C4-2B (cell line): ENCODE results near the gene KLHL36.

Experiments used
- H3K27ac ChIP-seq: fragments of 450-650 bp; 2 replicates; pipeline ENCODE4 v1.5.1; 2017
- ZFX ChIP-seq: fragments of 450-650 bp; IDR thresholded peaks from 2 replicates; pipeline ENCODE4 v1.6.1; 2017
- TF ChIP-seq, protein P1 (sequence below): fragments of 450-650 bp; conservative IDR thresholded peaks from 2 replicates; pipeline ENCODE4 v1.5.1; 2017; ENCODE audit warnings: mild to moderate bottlenecking

KLHL36 gene

DNA sequence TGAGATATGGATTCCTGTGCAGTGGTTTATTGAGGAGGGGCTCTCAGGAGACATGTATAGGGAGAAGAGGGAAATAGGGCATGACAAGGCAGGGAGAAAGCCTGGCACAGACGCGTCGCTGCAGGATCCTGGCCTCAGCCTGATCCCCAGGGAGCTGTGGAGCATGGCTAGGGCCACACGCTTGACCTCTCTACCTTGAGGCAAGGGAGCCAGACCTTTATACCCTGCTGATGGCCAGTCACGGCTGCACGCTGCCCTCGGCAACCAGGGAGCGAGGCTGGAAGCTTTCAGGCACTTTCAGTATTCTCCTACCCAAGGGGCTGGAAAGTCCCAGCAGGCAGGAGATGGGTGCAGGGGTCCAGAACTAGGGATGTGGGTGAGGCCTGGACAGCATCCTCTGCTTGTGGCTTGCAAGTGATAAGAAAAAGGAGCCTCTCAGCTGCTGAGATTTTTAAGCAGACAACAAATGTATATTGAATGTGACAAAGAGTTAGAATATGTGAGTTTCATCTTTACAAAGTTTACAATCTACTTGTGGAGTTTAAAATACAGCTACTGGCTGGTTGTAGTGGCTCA lies 10.0 kb upstream of the KLHL36 start:
- no peak overlapping the region for H3K27ac ChIP-seq
- TF ChIP-seq ZFX: no peak
- TF ChIP-seq, protein P1, sequence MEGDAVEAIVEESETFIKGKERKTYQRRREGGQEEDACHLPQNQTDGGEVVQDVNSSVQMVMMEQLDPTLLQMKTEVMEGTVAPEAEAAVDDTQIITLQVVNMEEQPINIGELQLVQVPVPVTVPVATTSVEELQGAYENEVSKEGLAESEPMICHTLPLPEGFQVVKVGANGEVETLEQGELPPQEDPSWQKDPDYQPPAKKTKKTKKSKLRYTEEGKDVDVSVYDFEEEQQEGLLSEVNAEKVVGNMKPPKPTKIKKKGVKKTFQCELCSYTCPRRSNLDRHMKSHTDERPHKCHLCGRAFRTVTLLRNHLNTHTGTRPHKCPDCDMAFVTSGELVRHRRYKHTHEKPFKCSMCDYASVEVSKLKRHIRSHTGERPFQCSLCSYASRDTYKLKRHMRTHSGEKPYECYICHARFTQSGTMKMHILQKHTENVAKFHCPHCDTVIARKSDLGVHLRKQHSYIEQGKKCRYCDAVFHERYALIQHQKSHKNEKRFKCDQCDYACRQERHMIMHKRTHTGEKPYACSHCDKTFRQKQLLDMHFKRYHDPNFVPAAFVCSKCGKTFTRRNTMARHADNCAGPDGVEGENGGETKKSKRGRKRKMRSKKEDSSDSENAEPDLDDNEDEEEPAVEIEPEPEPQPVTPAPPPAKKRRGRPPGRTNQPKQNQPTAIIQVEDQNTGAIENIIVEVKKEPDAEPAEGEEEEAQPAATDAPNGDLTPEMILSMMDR: no peak

DNA sequence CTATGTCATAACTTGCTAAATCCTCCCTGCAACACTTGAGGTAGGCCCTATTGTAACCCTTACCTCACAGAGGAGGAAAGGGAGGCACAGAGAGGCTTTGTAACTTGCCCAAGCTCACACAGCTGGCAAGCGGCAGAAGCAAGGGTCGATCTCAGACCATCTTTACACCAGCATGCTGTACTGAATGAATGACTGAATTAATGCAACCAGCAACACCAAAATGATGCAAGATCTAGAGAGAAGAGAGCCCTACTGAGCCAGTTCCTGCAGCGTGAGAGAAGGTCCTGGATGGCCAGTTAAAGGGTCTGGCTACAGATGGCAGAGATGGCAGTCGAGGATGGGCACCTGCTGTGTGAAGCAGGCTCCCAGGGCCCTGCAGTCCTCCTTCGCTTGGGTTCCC lies 8.2 kb upstream of the KLHL36 start:
- H3K27ac ChIP-seq: no peak overlapping the region
- no peak for TF ChIP-seq ZFX
- TF ChIP-seq, protein P1: no peak

DNA sequence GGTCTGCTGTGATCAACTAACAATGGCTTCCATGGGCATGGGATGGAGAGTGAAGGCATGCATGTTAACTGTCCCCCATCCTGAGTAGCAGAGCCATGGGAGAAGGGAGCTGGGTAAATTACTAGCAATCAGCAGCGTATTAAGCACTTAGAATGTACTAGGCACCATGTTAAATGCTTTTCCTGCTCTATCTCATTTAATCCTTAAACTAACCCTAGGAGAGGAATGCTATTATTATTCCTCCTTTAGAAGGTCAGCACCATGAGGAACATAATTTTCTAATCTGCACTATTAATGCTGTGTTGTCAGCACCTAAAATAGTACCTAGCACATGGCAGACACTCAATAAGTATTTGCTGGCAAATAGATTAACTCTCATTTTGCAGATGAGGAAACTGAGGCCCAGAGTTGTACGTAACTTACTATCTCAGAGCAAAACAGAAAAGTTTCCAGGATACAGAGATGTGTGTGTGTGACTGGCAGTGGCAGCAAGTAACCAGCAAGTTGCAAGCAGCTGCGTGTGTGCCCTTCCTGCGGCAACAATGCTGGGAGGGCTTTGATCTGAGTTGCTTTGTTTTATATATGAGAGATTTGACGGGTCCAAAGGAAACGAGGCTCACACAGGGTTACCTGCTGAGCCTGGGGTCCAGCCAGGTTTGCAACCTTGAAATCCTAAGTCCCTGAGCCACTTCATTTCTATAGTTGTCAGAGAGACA lies 6.5 kb upstream of the KLHL36 start:
- TF ChIP-seq, protein P1: no peak
- TF ChIP-seq ZFX: no peak
- no peak overlapping the region for H3K27ac ChIP-seq

DNA sequence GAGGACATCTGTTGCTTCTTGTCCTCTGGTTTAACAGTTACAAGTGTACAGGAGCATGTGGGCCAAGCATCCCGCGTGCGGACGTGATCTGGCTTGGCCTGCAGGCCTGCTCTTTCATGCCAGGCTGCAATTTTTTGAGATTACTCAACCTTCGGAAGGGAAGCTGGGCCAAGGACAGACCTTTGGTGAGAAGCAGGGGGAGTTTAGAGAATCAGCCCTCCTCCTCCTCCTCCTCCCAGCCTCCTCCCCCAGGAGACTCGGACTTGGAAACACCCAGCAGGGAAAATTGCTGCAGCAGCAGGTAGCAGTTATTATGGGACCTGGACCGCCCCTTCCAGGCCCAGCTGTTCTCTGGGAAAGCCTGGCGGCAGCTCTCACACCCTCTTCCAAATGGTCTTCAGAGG lies 5.1 kb upstream of the KLHL36 start:
- TF ChIP-seq, protein P1: no peak
- TF ChIP-seq ZFX: no peak

DNA sequence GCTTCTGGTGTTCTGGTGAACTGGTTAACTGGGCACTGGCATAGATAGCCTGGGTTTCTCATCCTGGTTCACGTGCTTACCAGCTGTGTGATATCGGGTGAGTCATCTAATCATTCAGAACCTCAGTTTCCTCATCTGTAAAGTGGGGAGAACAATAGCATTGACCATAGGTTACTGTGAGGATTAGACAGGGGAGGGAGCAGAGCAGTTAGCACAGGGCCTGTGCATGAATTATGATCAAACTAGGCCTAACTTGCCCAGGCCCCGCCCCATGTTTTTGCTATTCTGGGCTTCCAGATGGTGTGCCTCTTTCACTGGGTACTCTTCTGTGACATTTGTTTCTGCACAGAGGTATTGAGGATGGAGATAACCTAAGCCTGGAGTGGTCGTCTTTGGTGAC lies 4.6 kb upstream of the KLHL36 start:
- TF ChIP-seq, protein P1: no peak
- TF ChIP-seq ZFX: no peak
- H3K27ac ChIP-seq: no peak overlapping the region

More for the DNA sequence above, 5.1 kb upstream of the KLHL36 start:
- no peak overlapping the region for H3K27ac ChIP-seq

DNA sequence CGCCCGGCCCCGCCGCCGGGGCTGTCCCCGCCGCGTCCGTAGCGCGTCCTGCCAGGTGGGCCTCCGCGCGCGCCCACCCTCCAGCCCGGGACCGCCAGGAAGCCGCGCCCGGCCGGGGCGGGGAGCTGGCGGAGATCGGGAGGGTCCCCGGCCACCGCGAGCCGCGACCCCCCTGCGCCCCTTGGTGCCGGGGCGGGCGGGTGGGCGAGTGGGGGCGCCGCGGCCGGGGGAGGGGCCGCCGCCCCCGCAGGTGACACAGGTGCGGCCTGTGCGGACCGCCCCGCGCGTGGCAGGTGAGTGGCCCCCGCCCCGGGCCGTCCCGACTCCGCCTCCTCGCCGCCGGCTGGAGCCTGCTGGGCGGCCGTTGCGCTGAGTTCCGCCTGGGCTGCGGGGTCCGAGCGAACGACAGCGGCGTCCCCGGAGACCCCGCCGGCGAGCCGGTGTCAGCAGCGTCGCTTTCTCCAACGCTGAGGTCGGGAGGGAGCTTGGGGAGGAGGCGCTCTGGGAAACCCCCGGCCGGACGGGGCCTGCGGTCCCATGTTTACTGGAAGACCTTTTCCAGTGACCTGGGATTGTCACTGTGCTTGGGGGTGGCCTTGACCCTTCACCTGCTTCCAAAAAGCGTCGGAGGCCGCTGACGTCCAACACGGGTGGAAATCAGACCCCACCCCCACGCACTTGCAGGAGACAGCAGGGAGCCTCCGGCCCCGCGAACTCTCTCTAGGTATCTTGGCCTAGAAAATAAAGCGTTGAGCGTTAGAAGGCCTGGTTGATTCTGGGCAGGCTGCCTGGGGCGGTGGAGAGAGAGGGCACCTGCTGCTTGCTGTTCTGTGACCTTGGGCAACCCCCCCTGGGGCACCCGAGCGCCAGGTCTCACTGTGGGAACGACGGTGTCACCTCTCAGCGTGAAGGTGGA lies 542 bp downstream of the KLHL36 start:
- H3K27ac ChIP-seq: peak overlapping the region; percentile 75
- TF ChIP-seq, protein P1: no peak
- TF ChIP-seq ZFX: peak; percentile 40; the same call in 1 of the 2 replicates

DNA sequence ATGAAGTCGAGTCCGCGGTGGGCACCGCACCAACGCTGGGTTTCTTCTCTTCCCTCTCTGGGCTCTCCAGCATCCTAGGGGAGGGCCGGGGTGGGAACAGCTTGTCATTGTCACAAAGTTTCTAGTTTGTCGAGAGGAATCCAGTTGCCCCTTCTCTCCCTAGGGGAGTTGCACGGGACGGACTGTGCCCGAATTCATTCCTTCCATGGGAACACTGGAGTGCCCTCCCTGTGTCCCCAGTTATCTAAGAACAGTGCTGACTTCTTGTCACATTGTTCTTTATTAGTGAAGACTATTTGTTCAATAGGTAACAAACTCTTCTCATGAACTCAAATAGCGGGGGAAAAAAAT lies 1.2 kb downstream of the KLHL36 start:
- peak overlapping the region; percentile 75 for H3K27ac ChIP-seq
- TF ChIP-seq, protein P1: no peak
- no peak for TF ChIP-seq ZFX
